Activated B cell treated with CpG ODN at 0.5 μM for 24 hours (primary cell): ENCODE measurements around the gene HLA-DQB2. TPM values are rescaled to one million over a fixed set of nuclear protein-coding genes. Genes with fewer than 3 reads are reported as not detected.

Experiments used
- ATAC-seq: fragments of 200-7000 bp; cut with Tn5 transposase; one replicate; pipeline ENCODE4 v1.10.0; 2021; ENCODE audit warnings: low read depth, mild to moderate bottlenecking, moderate library complexity
- CTCF ChIA-PET: fragments of 350-600 bp; sonication (Branson Sonifier 250); formaldehyde crosslinking; loops from one replicate; lab custom pipeline; 2021; ENCODE audit warnings: antibody characterized with exemption; lab: Charles Lee
- POLR2A ChIA-PET: fragments of 350-600 bp; sonication (Branson Sonifier 250); formaldehyde crosslinking; loops from one replicate; lab custom pipeline; 2021; ENCODE audit warnings: antibody characterized with exemption; lab: Charles Lee
- DNase-seq: peaks from one replicate; pipeline ENCODE4 v3.0.0; 2022
- H3K27ac Mint-ChIP-seq: one replicate; pipeline ENCODE4 v1.8.0; 2020; ENCODE audit warnings: mixed read lengths
- H3K27me3 Mint-ChIP-seq: one replicate; pipeline ENCODE4 v1.8.0; 2021; ENCODE audit warnings: mixed read lengths
- H3K36me3 Mint-ChIP-seq: one replicate; pipeline ENCODE4 v1.8.0; 2021; ENCODE audit warnings: low read depth, mixed read lengths
- H3K4me1 Mint-ChIP-seq: one replicate; pipeline ENCODE4 v1.8.0; 2021; ENCODE audit warnings: mixed read lengths
- H3K4me3 Mint-ChIP-seq: one replicate; pipeline ENCODE4 v1.8.0; 2020; ENCODE audit warnings: mild to moderate bottlenecking, mixed read lengths
- H3K9me3 Mint-ChIP-seq: one replicate; pipeline ENCODE4 v1.8.0; 2020; ENCODE audit warnings: mixed read lengths
- intact Hi-C: fragments of 100-400 bp; cut with micrococcal nuclease; formaldehyde crosslinking; loops from one replicate; pipeline ENCODE4 v1.15.1; 2024
- total RNA-seq: library from RNA; stranded (reverse); gene quantifications from 2 replicates; pipeline ENCODE4 v1.2.3, GENCODE V29; 2022
- TF ChIP-seq, protein P1 (sequence below): fragments of 200-600 bp; IDR thresholded peaks from one replicate; pipeline ENCODE4 v1.8.0; 2022; ENCODE audit warnings: antibody characterized with exemption, mild to moderate bottlenecking

The HLA-DQB2 gene
- total RNA-seq, 1 donor from 2014 or later = 95.7 TPM

DNA sequence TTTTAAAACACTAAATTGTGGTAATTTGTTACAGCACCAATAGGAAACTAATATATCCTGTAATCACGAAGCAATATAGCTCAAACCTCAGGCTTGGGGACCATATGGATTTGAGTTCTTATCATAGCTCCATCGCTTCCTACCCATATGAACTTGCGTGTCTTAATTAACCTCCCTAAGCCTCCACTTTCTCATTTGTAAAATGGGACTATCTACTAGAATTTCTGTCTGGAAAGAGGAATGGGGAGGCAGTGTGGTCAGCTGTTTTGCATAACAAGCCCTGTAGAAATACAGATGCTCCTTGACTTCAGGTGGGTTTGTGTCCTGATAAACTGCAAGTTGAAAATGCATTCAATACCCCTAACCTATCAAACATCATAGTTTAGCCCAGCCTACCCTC, 36.4 kb upstream of the HLA-DQB2 start:
- intact Hi-C loops = loop anchor here (10.0 kb wide), 1 partner anchor 755 kb away; no protein-coding TSS in a partner anchor
- H3K4me1 Mint-ChIP-seq = peaks cover 34% of the 10 kb centered on the region
- no peak overlapping the region for H3K27ac Mint-ChIP-seq
- no peak for DNase-seq
- no peaks in the 10 kb centered on the region for H3K36me3 Mint-ChIP-seq
- CTCF ChIA-PET = interaction anchor here (1.0 to 1.7 kb wide), 5 partner anchors 8 to 68 kb away, joined by 3 to 10 read pairs (median 3); partner anchors contain the start of gene TAP2
- H3K9me3 Mint-ChIP-seq = peaks cover 6% of the 10 kb centered on the region
- ATAC-seq = no peak
- no peaks in the 10 kb centered on the region for H3K27me3 Mint-ChIP-seq
- TF ChIP-seq, protein P1, sequence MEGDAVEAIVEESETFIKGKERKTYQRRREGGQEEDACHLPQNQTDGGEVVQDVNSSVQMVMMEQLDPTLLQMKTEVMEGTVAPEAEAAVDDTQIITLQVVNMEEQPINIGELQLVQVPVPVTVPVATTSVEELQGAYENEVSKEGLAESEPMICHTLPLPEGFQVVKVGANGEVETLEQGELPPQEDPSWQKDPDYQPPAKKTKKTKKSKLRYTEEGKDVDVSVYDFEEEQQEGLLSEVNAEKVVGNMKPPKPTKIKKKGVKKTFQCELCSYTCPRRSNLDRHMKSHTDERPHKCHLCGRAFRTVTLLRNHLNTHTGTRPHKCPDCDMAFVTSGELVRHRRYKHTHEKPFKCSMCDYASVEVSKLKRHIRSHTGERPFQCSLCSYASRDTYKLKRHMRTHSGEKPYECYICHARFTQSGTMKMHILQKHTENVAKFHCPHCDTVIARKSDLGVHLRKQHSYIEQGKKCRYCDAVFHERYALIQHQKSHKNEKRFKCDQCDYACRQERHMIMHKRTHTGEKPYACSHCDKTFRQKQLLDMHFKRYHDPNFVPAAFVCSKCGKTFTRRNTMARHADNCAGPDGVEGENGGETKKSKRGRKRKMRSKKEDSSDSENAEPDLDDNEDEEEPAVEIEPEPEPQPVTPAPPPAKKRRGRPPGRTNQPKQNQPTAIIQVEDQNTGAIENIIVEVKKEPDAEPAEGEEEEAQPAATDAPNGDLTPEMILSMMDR = no peak
- H3K4me3 Mint-ChIP-seq = no peak overlapping the region
- POLR2A ChIA-PET = interaction anchor here (0.7 to 1.7 kb wide), 8 partner anchors 13 to 340 kb away, joined by 3 to 8 read pairs (median 4); partner anchors contain the start of genes HLA-DOB, PSMB9, TAP1 and TAP2

DNA sequence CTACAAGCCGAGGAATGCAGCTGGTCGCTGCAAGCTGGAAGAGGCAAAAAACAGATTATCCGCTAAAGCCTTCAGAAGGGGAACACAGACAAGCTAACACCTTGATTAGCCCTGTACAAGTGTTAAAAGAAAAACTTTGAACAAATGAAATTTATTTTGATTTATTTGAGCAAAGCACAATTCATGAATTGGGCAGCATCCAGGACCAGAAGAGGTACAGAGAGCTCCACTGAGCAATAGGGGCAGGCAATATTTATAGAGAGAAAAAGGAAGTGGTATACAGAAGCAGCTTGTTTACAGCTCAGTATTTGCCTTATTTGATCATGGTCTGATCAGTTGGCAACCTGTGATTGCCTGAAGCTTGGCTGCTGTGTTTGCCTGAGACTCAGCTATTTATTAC, 35.8 kb upstream of the HLA-DQB2 start:
- intact Hi-C loops = loop anchor here (10.0 kb wide), 1 partner anchor 754 kb away; no protein-coding TSS in a partner anchor
- no peak for ATAC-seq
- TF ChIP-seq, protein P1 = no peak
- Mint-ChIP-seq H3K9me3 (peaks cover 6% of the 10 kb centered on the region), H3K36me3 (no peaks in the 10 kb centered on the region), H3K4me1 (peaks cover 40% of the 10 kb centered on the region), H3K4me3 (no peak overlapping the region), H3K27me3 (no peaks in the 10 kb centered on the region), H3K27ac (no peak overlapping the region)
- ChIA-PET POLR2A (interaction anchor here (0.7 to 1.7 kb wide), 6 partner anchors 14 to 68 kb away, joined by 3 to 7 read pairs (median 3); partner anchors contain the start of genes HLA-DOB, PSMB9, TAP1 and TAP2), CTCF (interaction anchor here (1.0 to 1.8 kb wide), 5 partner anchors 13 to 385 kb away, joined by 3 to 10 read pairs (median 6); partner anchors contain the start of gene TAP2)
- no peak for DNase-seq

DNA sequence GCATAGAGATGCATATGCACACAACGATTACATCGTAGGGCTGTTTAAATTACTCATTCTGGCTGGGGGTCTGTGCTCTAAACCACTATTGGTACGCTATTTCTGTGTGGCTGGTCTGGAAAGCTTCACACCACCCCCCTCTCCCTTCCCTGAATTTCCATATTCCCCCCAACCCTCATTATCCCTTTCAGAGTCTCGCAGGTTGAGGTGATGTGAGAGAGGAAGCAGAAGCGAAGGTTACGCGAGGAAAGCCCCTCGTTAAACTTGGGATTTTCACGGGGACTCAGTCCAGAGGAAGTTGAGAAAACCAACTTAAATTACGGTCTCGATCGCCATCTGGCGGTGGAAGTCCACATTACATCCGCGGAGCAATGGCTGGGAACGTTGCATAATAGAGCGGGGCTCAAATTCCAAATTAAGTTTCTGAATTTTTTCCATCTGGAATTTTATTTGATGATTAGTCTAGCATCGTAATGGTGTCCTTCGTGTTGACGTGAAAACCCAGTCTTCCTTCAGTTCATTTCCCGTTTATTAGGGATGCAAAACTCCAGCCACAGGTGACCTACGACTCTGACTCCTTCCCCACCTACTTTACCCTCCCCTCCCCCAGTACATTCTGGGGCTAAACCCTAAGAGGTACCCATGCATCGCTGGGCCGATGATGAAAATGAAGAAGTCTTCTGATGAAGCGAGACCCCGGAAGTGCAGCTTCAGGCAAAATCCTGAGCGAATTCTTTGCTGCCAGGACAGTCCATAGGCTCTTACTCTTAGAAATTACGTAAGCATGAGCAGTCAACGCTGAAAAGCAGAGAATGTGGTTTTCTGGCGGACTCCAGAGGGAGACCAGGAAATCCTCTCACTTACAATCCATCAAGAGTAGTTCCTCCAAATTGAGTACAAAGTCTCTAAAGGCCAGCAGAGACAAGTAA, 33.8 kb upstream of the HLA-DQB2 start:
- TF ChIP-seq, protein P1 = peak; percentile 91
- ChIA-PET CTCF (interaction anchor here (1.0 to 2.3 kb wide), 11 partner anchors 10 to 383 kb away, joined by 3 to 13 read pairs (median 5); partner anchors contain the start of genes PSMB9, TAP1 and TAP2), POLR2A (interaction anchor here (0.5 to 2.2 kb wide), 16 partner anchors 9 to 1177 kb away, joined by 3 to 16 read pairs (median 4); partner anchors contain the start of genes HLA-DQB1, HLA-DRA, PSMB8 and PSMB9)

DNA sequence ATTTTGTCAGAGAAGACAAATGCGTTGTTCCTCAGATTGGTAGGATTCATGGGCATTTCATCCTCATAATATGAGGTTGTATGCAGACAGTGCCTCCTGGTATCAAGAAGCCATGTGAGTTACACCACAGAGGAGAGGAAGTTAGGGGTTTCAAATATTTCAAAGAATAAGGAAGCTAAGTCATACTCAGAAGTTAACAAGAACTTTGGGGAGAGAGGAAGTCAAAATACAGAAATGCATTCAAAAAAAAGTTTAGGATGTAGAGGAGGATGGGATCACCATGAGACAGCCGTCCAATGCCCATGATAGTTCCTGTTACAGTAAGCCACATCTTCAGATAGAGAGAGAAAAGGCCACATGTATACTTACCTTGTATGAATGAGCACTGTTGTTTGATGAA, 31.2 kb upstream of the HLA-DQB2 start:
- H3K4me1 Mint-ChIP-seq = peaks cover 40% of the 10 kb centered on the region
- CTCF ChIA-PET = interaction anchor here (0.9 to 3.2 kb wide), 10 partner anchors 9 to 676 kb away, joined by 3 to 33 read pairs (median 4); partner anchors contain the start of gene TAP2
- H3K4me3 Mint-ChIP-seq = no peak overlapping the region
- TF ChIP-seq, protein P1 = no peak
- H3K36me3 Mint-ChIP-seq = no peaks in the 10 kb centered on the region
- peaks cover 6% of the 10 kb centered on the region for H3K9me3 Mint-ChIP-seq
- POLR2A ChIA-PET = interaction anchor here (0.6 to 2.5 kb wide), 12 partner anchors 20 to 965 kb away, joined by 3 to 16 read pairs (median 3); partner anchors contain the start of genes PSMB9, TAP1 and TAP2
- peak overlapping the region; percentile 67 for H3K27ac Mint-ChIP-seq
- no peaks in the 10 kb centered on the region for H3K27me3 Mint-ChIP-seq
- intact Hi-C loops = loop anchor here (10.0 kb wide), 1 partner anchor 750 kb away; no protein-coding TSS in a partner anchor
- DNase-seq (no peak), ATAC-seq (no peak)

More for the DNA sequence above, 33.8 kb upstream of the HLA-DQB2 start:
- peak; percentile 87 for ATAC-seq
- intact Hi-C loops = loop anchor here (1.0 to 10.0 kb wide), 10 partner anchors 18 to 752 kb away; partner anchors contain the start of genes HLA-DQB1 and TAP2
- Mint-ChIP-seq H3K27ac (peak overlapping the region; percentile 95), H3K27me3 (no peaks in the 10 kb centered on the region), H3K9me3 (peaks cover 6% of the 10 kb centered on the region), H3K36me3 (no peaks in the 10 kb centered on the region), H3K4me3 (peak overlapping the region; percentile 82), H3K4me1 (peaks cover 40% of the 10 kb centered on the region)
- DNase-seq = peak; percentile 82
